IMR-90 (cell line): ENCODE results near the gene CEACAM16. TPM values are rescaled to one million over a fixed set of nuclear protein-coding genes. Genes with fewer than 3 reads are reported as not detected.

Experiments used
- ATAC-seq: fragments of 200-7000 bp; cut with Tn5 transposase; 2 replicates; pipeline ENCODE4 v1.9.1; 2020; ENCODE audit warnings: low read depth, mild to moderate bottlenecking, moderate library complexity
- BruUV-seq: library from RNA; stranded (reverse); fragments of 400-500 nt; replicated peaks from 2 replicates; lab custom pipeline; 2021; lab: Mats Ljungman, UMichigan
- CTCF ChIA-PET: fragments of 300-600 bp; formaldehyde crosslinking; extraction: SDS; loops from one replicate; lab custom pipeline; 2021; ENCODE audit warnings: antibody characterized with exemption; lab: Yijun Ruan, JAX
- POLR2A ChIA-PET: fragments of 300-600 bp; sonication (Branson Sonifier 250); formaldehyde crosslinking; loops from one replicate; lab custom pipeline; 2022; ENCODE audit warnings: antibody characterized with exemption; ENCODE audit not compliant: unreplicated experiment; lab: Charles Lee
- DNase-seq: peaks from one replicate; pipeline ENCODE4 v3.0.0; 2013
- H2AFZ ChIP-seq: replicated peaks from 2 replicates; pipeline ENCODE3; 2013; ENCODE audit warnings: low read length, mild to moderate bottlenecking; ENCODE audit not compliant: poor library complexity
- H2AK5ac ChIP-seq: 2 replicates; pipeline ENCODE4 v1.6.1; 2013; ENCODE audit warnings: low read depth, low read length, inconsistent platforms
- H2AK9ac ChIP-seq: replicated peaks from 2 replicates; pipeline ENCODE3; 2013; ENCODE audit warnings: mild to moderate bottlenecking, low read depth, low read length, moderate library complexity; ENCODE audit not compliant: poor library complexity
- H2BK120ac ChIP-seq: 2 replicates; pipeline ENCODE4 v1.6.1; 2013; ENCODE audit warnings: low read depth, low read length, inconsistent platforms
- H2BK15ac ChIP-seq: 3 replicates; pipeline ENCODE4 v1.6.1; 2013; ENCODE audit warnings: low read depth, low read length, inconsistent platforms
- H2BK20ac ChIP-seq: 2 replicates; pipeline ENCODE4 v1.6.1; 2013; ENCODE audit warnings: low read depth, mild to moderate bottlenecking, inconsistent platforms, low read length, moderate library complexity
- H2BK5ac ChIP-seq: 2 replicates; pipeline ENCODE4 v1.6.1; 2013; ENCODE audit warnings: mild to moderate bottlenecking, low read depth, low read length, inconsistent platforms; ENCODE audit not compliant: poor library complexity, severe bottlenecking
- H3K14ac ChIP-seq: replicated peaks from 2 replicates; pipeline ENCODE4 v1.6.1; 2013; ENCODE audit warnings: low read depth, low read length, inconsistent platforms
- H3K18ac ChIP-seq: 2 replicates; pipeline ENCODE4 v1.6.1; 2013; ENCODE audit warnings: low read depth, low read length, control low read depth
- H3K23ac ChIP-seq: 2 replicates; pipeline ENCODE4 v1.6.1; 2013; ENCODE audit warnings: low read depth, low read length, inconsistent platforms
- H3K27ac ChIP-seq: 2 replicates; pipeline ENCODE4 v1.5.1; 2013; ENCODE audit warnings: mild to moderate bottlenecking, control low read depth, low read length; ENCODE audit not compliant: insufficient read depth
- H3K27me3 ChIP-seq: 2 replicates; pipeline ENCODE4 v1.6.1; 2013; ENCODE audit warnings: low read length; ENCODE audit not compliant: control insufficient read depth, insufficient read depth
- H3K36me3 ChIP-seq: 2 replicates; pipeline ENCODE4 v1.6.1; 2013; ENCODE audit warnings: low read length, mixed read lengths; ENCODE audit not compliant: control insufficient read depth, insufficient read depth
- H3K4ac ChIP-seq: 2 replicates; pipeline ENCODE4 v1.6.1; 2013; ENCODE audit warnings: low read depth, low read length, inconsistent platforms
- H3K4me1 ChIP-seq: 2 replicates; pipeline ENCODE4 v1.6.1; 2013; ENCODE audit warnings: low read length, mixed read lengths; ENCODE audit not compliant: control insufficient read depth, insufficient read depth
- H3K4me2 ChIP-seq: 2 replicates; pipeline ENCODE4 v1.6.1; 2013; ENCODE audit warnings: low read depth, mild to moderate bottlenecking, control low read depth, low read length, moderate library complexity
- H3K4me3 ChIP-seq: 2 replicates; pipeline ENCODE4 v1.5.1; 2013; ENCODE audit warnings: low read depth, mild to moderate bottlenecking, control low read depth, low read length, moderate library complexity; ENCODE audit not compliant: insufficient read depth
- H3K56ac ChIP-seq: 2 replicates; pipeline ENCODE4 v1.6.1; 2013; ENCODE audit warnings: low read length, inconsistent platforms; ENCODE audit not compliant: insufficient read depth; ENCODE audit errors: extremely low read depth
- H3K79me1 ChIP-seq, 2 experiments: 2 replicates each; pipeline ENCODE4 v1.6.1; 2013; ENCODE audit warnings: low read length in 2 of 2, inconsistent platforms in 1 of 2, low read depth in 1 of 2
- H3K9ac ChIP-seq: 2 replicates; pipeline ENCODE4 v1.6.1; 2013; ENCODE audit warnings: low read depth, low read length, control low read depth
- H3K9me1 ChIP-seq: 2 replicates; pipeline ENCODE4 v1.6.1; 2013; ENCODE audit warnings: low read length, inconsistent platforms; ENCODE audit not compliant: insufficient read depth
- H3K9me3 ChIP-seq: 2 replicates; pipeline ENCODE4 v1.6.1; 2013; ENCODE audit warnings: low read length; ENCODE audit not compliant: control insufficient read depth, insufficient read depth
- H4K20me1 ChIP-seq: 2 replicates; pipeline ENCODE4 v1.6.1; 2013; ENCODE audit warnings: low read length, inconsistent platforms; ENCODE audit not compliant: insufficient read depth
- H4K5ac ChIP-seq: 2 replicates; pipeline ENCODE4 v1.6.1; 2013; ENCODE audit warnings: mild to moderate bottlenecking, low read depth, low read length, control low read depth
- H4K8ac ChIP-seq, 2 experiments: 2 replicates each; pipeline ENCODE4 v1.6.1; 2013; ENCODE audit warnings: low read depth in 2 of 2, low read length in 2 of 2, control low read depth in 1 of 2, inconsistent platforms in 1 of 2
- H4K91ac ChIP-seq: 2 replicates; pipeline ENCODE4 v1.6.1; 2013; ENCODE audit warnings: low read depth, low read length, inconsistent platforms; ENCODE audit not compliant: insufficient read depth
- BHLHE40 ChIP-seq: fragments of 150-350 bp; IDR thresholded peaks from 2 replicates; pipeline ENCODE4 v1.6.1; 2016; ENCODE audit warnings: mild to moderate bottlenecking, low read depth, low read length
- CEBPB ChIP-seq: IDR thresholded peaks from 2 replicates; pipeline ENCODE4 v1.6.1; 2012; ENCODE audit warnings: low read depth, low read length, improper control_type of control experiment
- MAFK ChIP-seq: IDR thresholded peaks from 2 replicates; pipeline ENCODE4 v1.6.1; 2012; ENCODE audit warnings: low read depth, low read length, improper control_type of control experiment
- POLR2A ChIP-seq: IDR thresholded peaks from 2 replicates; pipeline ENCODE4 v1.6.1; 2012; ENCODE audit warnings: mild to moderate bottlenecking, low read depth, low read length
- RCOR1 ChIP-seq: IDR thresholded peaks from 2 replicates; pipeline ENCODE4 v1.6.1; 2012; ENCODE audit warnings: mild to moderate bottlenecking, low read length, improper control_type of control experiment; ENCODE audit not compliant: insufficient replicate concordance
- RFX5 ChIP-seq: IDR thresholded peaks from 2 replicates; pipeline ENCODE4 v1.8.0; 2012; ENCODE audit warnings: low read depth, mild to moderate bottlenecking, low read length, moderate library complexity
- SMC3 ChIP-seq: fragments of 150-350 bp; IDR thresholded peaks from 2 replicates; pipeline ENCODE4 v1.6.1; 2016; ENCODE audit warnings: low read depth, mild to moderate bottlenecking, antibody characterized with exemption, low read length, moderate library complexity
- WGBS, 2 experiments: methylation state at CpG; one replicate each; pipeline versions ENCODE4 v1.1.5 to v1.1.7; 2013; ENCODE audit warnings: missing lambda C conversion rate in 2 of 2; ENCODE audit not compliant: insufficient read length in 1 of 2; ENCODE audit errors: extremely low coverage in 2 of 2; 5-methylcytosine and 5-hydroxymethylcytosine counted together
- dilution Hi-C: fragments of 300-500 bp; cut with HindIII; formaldehyde crosslinking; loops from one replicate; pipeline ENCODE4 v1.14.3; 2018; ENCODE audit warnings: low sequenced_read_pairs; ENCODE audit not compliant: unreplicated experiment
- in situ Hi-C: fragments of 300-500 bp; cut with MboI; formaldehyde crosslinking; loops from 3 replicates; pipeline ENCODE4 v1.14.3; 2019; ENCODE audit warnings: low sequenced_read_pairs, inconsistent platforms, mixed read lengths
- intact Hi-C: fragments of 100-400 bp; cut with micrococcal nuclease; formaldehyde crosslinking; loops from 2 replicates; pipeline ENCODE4 v1.10.0; 2022
- polyA plus RNA-seq, 3 experiments: library from polyadenylated mRNA; depleted of rRNA; stranded (reverse); fragments of >200 nt; gene quantifications; 2 replicates each; pipeline ENCODE4 v1.2.3, GENCODE V29; 2012; ENCODE audit warnings: low replicate concordance in 1 of 3
- total RNA-seq: library from RNA; depleted of rRNA; stranded (reverse); fragments of >200 nt; gene quantifications from 2 replicates; pipeline ENCODE4 v1.2.3, GENCODE V29; 2012
- TF ChIP-seq, protein P1 (sequence below): conservative IDR thresholded peaks from 2 replicates; pipeline ENCODE4 v1.5.1; 2012; ENCODE audit warnings: mild to moderate bottlenecking, low read depth, low read length, improper control_type of control experiment
- TF ChIP-seq, protein P2 (sequence below): fragments of 150-350 bp; IDR thresholded peaks from 2 replicates; pipeline ENCODE4 v1.6.1; 2017; ENCODE audit warnings: mild to moderate bottlenecking, antibody characterized with exemption, low read length, low read depth
- TF ChIP-seq, protein P3 (sequence below): fragments of 150-350 bp; IDR thresholded peaks from 2 replicates; pipeline ENCODE4 v1.6.1; 2016; ENCODE audit warnings: low read depth, mild to moderate bottlenecking, low read length, moderate library complexity, borderline replicate concordance

Gene CEACAM16
- total and polyA plus RNA-seq, 2 of the 4 experiments (the other 2 are of a cell fraction) = not detected

DNA sequence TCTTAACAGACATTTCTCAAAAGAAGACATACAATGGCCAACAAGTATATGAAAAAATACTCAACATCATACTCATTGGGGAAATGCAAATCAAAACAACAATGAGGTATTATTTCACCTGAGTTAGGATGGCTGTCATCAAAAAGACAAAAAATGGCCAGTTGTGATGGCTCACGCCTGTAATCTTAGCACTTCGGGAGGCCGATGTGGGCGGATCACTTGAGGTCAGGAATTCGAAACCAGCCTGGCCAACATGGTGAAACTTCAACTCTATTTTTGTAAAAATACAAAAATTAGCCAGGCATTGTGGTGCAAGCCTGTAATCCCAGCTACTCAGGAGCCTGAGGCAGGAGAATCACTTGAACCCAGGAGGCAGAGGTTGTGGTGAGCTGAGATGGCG is 22.0 kb downstream of the CEACAM16 start:
- Histone ChIP-seq H3K27ac (no peak overlapping the region), H2AK5ac (no peak overlapping the region), H2BK15ac (no peak overlapping the region; the same call in 2 of the 3 replicates), H2BK120ac (peak overlapping the region; percentile 14; the same call in 1 of the 2 replicates), H2AK9ac (no peak overlapping the region), H3K4me2 (no peak overlapping the region), H3K79me1 (no peaks in the 10 kb centered on the region), H4K8ac (no peak overlapping the region), H3K4ac (no peak overlapping the region), H3K9ac (no peak overlapping the region), H3K18ac (no peak overlapping the region), H3K9me1 (peaks cover 10% of the 10 kb centered on the region), H3K56ac (no peak overlapping the region), H2AFZ (no peak overlapping the region), H3K14ac (no peak overlapping the region), H2BK20ac (no peak overlapping the region), H4K20me1 (no peaks in the 10 kb centered on the region), H2BK5ac (no peak overlapping the region), H4K91ac (no peak overlapping the region), H3K9me3 (no peaks in the 10 kb centered on the region), H3K4me3 (no peak overlapping the region), H3K23ac (no peak overlapping the region), H3K36me3 (no peaks in the 10 kb centered on the region), H4K5ac (no peak overlapping the region), H3K27me3 (no peaks in the 10 kb centered on the region), H3K4me1 (peaks cover 19% of the 10 kb centered on the region)
- intact Hi-C loops (loop anchor here (5.0 kb wide), 1 partner anchor 36 kb away; no protein-coding TSS in a partner anchor), in situ Hi-C loops (loop anchor here (5.0 kb wide), 2 partner anchors 51 to 121 kb away; no protein-coding TSS in a partner anchor), dilution Hi-C loops (no loop called here)
- no peak for DNase-seq
- ATAC-seq = no peak
- TF ChIP-seq RCOR1 (no peak), SMC3 (no peak), POLR2A (no peak), RFX5 (no peak), CEBPB (no peak), BHLHE40 (no peak), MAFK (no peak)
- TF ChIP-seq, protein P1, sequence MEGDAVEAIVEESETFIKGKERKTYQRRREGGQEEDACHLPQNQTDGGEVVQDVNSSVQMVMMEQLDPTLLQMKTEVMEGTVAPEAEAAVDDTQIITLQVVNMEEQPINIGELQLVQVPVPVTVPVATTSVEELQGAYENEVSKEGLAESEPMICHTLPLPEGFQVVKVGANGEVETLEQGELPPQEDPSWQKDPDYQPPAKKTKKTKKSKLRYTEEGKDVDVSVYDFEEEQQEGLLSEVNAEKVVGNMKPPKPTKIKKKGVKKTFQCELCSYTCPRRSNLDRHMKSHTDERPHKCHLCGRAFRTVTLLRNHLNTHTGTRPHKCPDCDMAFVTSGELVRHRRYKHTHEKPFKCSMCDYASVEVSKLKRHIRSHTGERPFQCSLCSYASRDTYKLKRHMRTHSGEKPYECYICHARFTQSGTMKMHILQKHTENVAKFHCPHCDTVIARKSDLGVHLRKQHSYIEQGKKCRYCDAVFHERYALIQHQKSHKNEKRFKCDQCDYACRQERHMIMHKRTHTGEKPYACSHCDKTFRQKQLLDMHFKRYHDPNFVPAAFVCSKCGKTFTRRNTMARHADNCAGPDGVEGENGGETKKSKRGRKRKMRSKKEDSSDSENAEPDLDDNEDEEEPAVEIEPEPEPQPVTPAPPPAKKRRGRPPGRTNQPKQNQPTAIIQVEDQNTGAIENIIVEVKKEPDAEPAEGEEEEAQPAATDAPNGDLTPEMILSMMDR = no peak
- TF ChIP-seq, protein P2, sequence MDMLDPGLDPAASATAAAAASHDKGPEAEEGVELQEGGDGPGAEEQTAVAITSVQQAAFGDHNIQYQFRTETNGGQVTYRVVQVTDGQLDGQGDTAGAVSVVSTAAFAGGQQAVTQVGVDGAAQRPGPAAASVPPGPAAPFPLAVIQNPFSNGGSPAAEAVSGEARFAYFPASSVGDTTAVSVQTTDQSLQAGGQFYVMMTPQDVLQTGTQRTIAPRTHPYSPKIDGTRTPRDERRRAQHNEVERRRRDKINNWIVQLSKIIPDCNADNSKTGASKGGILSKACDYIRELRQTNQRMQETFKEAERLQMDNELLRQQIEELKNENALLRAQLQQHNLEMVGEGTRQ = no peak
- TF ChIP-seq, protein P3, sequence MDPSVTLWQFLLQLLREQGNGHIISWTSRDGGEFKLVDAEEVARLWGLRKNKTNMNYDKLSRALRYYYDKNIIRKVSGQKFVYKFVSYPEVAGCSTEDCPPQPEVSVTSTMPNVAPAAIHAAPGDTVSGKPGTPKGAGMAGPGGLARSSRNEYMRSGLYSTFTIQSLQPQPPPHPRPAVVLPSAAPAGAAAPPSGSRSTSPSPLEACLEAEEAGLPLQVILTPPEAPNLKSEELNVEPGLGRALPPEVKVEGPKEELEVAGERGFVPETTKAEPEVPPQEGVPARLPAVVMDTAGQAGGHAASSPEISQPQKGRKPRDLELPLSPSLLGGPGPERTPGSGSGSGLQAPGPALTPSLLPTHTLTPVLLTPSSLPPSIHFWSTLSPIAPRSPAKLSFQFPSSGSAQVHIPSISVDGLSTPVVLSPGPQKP = no peak
- no TSS peak for BruUV-seq
- ChIA-PET POLR2A (no interaction called here), CTCF (interaction anchor here (0.7 to 0.9 kb wide), 2 partner anchors 32 to 144 kb away, joined by 3 to 4 read pairs; no protein-coding TSS in a partner anchor)
- WGBS, 2 experiments = 95% methylated on average over 4 of the region's 6 CpGs; no CpG with 5 or more reads in 1 of the 2 experiments
